ENCODE measurements around the gene CASS4. TPM values are rescaled to one million over a fixed set of nuclear protein-coding genes. Genes with fewer than 3 reads are reported as not detected.
A peak's percentile ranks its signal among the peaks of the same experiment; 100 is the strongest.

CASS4 gene
- total RNA-seq, 1 donor from 2014 or later = not detected

DNA sequence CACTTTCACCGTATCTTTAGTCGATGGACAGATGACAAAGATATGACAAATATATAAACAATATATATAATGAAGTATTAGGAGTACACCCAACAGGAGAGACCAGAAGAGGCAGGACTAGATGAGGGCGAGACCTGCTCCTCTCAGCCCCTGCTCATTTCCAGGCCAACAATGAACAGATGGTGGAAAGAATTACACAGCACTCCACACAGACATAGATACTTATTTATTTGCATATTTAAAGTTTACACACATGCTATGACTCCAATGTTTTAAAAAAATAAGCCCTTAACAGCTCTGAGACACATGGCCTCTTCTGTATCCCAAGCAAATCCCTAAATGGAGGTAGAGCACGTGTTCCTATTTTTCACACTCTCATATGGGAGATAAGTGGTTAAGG, 42.9 kb upstream of the CASS4 start:
- H3K4me3 Mint-ChIP-seq (ENCODE audit: unreplicated experiment) = peak overlapping the region; percentile 25
- no peaks in the 10 kb centered on the region for H3K27me3 Mint-ChIP-seq (ENCODE audit: unreplicated experiment)
- DNase-seq (ENCODE audit: low spot score) = no peak
- no peaks in the 10 kb centered on the region for H3K9me3 Mint-ChIP-seq (ENCODE audit: unreplicated experiment)
- no peaks in the 10 kb centered on the region for H3K36me3 Mint-ChIP-seq (ENCODE audit: low read depth, unreplicated experiment)
- no peak overlapping the region for H3K27ac Mint-ChIP-seq (ENCODE audit: unreplicated experiment)
- no peak for TF ChIP-seq CTCF (IDR thresholded peaks at IDR 0.05; ENCODE audit: unreplicated experiment)
- no peaks in the 10 kb centered on the region for H3K4me1 Mint-ChIP-seq (ENCODE audit: unreplicated experiment)

DNA sequence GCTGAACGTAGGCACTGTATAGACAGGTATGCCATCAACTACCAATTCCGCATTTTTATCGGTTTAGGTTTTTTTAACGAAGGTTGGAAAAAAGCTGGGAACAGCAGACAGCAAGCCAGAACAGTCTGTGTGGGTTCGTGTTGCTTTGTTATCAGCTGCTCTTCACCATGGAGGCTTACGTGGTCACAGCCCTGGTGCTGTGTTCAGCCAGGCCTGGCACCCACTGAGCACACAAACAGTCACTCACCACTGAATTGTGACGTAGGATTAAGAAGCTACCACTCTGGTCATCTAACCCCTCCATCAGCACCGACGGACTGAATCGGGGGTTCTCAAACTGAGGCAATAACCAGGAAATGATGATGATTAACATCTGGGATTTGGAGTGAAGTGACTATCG, 40.1 kb upstream of the CASS4 start:
- H3K9me3 Mint-ChIP-seq (ENCODE audit: unreplicated experiment) = no peaks in the 10 kb centered on the region
- H3K4me1 Mint-ChIP-seq (ENCODE audit: unreplicated experiment) = no peaks in the 10 kb centered on the region
- no peak overlapping the region for H3K27ac Mint-ChIP-seq (ENCODE audit: unreplicated experiment)
- peaks cover 1% of the 10 kb centered on the region for H3K27me3 Mint-ChIP-seq (ENCODE audit: unreplicated experiment)
- H3K4me3 Mint-ChIP-seq (ENCODE audit: unreplicated experiment) = no peak overlapping the region
- H3K36me3 Mint-ChIP-seq (ENCODE audit: low read depth, unreplicated experiment) = no peaks in the 10 kb centered on the region
- no peak for DNase-seq (ENCODE audit: low spot score)
- TF ChIP-seq CTCF (IDR thresholded peaks at IDR 0.05; ENCODE audit: unreplicated experiment) = no peak

DNA sequence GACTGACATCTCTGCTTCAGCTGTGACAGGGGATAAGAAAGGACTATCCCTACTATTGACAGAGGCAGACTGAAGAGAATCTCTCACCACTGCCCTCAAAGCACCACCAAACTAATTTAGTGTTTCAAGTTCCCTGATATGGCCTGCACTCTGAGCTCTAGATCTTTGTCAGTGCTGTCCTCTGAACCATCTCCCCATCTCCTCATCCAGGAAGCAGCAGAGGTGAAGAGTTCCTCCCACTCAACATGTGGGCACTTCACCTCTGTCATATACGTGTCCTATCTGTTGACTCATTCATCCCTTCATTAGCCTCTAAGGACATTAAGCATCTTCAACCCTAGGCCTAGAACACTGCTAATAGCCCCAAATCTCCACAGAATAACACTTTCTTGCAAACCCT, 39.2 kb upstream of the CASS4 start:
- H3K4me3 Mint-ChIP-seq (ENCODE audit: unreplicated experiment) = no peak overlapping the region
- no peak for DNase-seq (ENCODE audit: low spot score)
- peaks cover 1% of the 10 kb centered on the region for H3K27me3 Mint-ChIP-seq (ENCODE audit: unreplicated experiment)
- no peaks in the 10 kb centered on the region for H3K4me1 Mint-ChIP-seq (ENCODE audit: unreplicated experiment)
- H3K36me3 Mint-ChIP-seq (ENCODE audit: low read depth, unreplicated experiment) = no peaks in the 10 kb centered on the region
- H3K27ac Mint-ChIP-seq (ENCODE audit: unreplicated experiment) = no peak overlapping the region
- TF ChIP-seq CTCF (IDR thresholded peaks at IDR 0.05; ENCODE audit: unreplicated experiment) = no peak
- no peaks in the 10 kb centered on the region for H3K9me3 Mint-ChIP-seq (ENCODE audit: unreplicated experiment)

- Mint-ChIP-seq H3K27ac (ENCODE audit: unreplicated experiment) (no peak overlapping the region), H3K4me1 (ENCODE audit: unreplicated experiment) (no peaks in the 10 kb centered on the region), H3K36me3 (ENCODE audit: low read depth, unreplicated experiment) (no peaks in the 10 kb centered on the region), H3K4me3 (ENCODE audit: unreplicated experiment) (no peak overlapping the region), H3K27me3 (ENCODE audit: unreplicated experiment) (peaks cover 1% of the 10 kb centered on the region), H3K9me3 (ENCODE audit: unreplicated experiment) (no peaks in the 10 kb centered on the region)
- no peak for DNase-seq (ENCODE audit: low spot score)
- TF ChIP-seq CTCF (IDR thresholded peaks at IDR 0.05; ENCODE audit: unreplicated experiment) = no peak
These were observed 38.1 kb upstream of the CASS4 start for GRCh38 chr20:56373942-56374341.

DNA sequence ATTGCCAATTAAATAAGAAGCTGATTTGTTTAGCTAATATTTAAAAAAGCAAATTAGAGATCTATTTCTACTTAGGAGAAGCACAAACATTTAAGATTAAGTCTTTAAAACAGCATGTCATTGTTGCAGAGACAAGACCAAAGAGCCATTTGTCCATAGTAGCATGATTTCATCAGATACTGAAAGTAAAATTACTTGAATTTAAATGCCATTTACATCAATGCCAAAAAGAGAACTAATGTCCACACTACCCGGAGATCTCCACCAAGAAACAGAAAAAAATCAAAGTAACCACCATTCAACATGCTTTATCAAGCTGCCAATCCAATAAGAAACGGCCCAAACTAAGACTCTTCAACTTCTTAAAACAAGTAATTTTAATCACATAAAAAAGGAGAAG, 35.7 kb upstream of the CASS4 start:
- Mint-ChIP-seq H3K27ac (ENCODE audit: unreplicated experiment) (no peak overlapping the region), H3K36me3 (ENCODE audit: low read depth, unreplicated experiment) (no peaks in the 10 kb centered on the region), H3K9me3 (ENCODE audit: unreplicated experiment) (no peaks in the 10 kb centered on the region), H3K4me3 (ENCODE audit: unreplicated experiment) (no peak overlapping the region), H3K27me3 (ENCODE audit: unreplicated experiment) (peaks cover 1% of the 10 kb centered on the region), H3K4me1 (ENCODE audit: unreplicated experiment) (no peaks in the 10 kb centered on the region)
- DNase-seq (ENCODE audit: low spot score) = no peak
- no peak for TF ChIP-seq CTCF (IDR thresholded peaks at IDR 0.05; ENCODE audit: unreplicated experiment)

All from endothelial cell (in vitro differentiated cells).